Bladder microvascular endothelial cell (primary cell): ENCODE measurements around the gene LRRC30. TPM values are rescaled to one million over a fixed set of nuclear protein-coding genes. Genes with fewer than 3 reads are reported as not detected.

Experiments
- total RNA-seq: library from RNA; depleted of rRNA; stranded (reverse); fragments of >200 nt; gene quantifications from 2 replicates; pipeline ENCODE4 v1.2.3, GENCODE V29; 2014

LRRC30 gene
- not detected in 2 replicates for total RNA-seq

GRCh38 chr18:7230626-7231349, at the start of gene LRRC30:
Gene LRRC30, plus strand, starts transcription at chr18:7231089. Its CDS starts 50 bp downstream, at chr18:7231139.

Other genes starting within 250 kb of the LRRC30 start
- 0.32 and 0.38 TPM in 2 replicates for gene LAMA1, start 113.3 kb upstream of the LRRC30 start, total RNA-seq